ENCODE results near the gene CLEC4G. TPM values are rescaled to one million over a fixed set of nuclear protein-coding genes. Genes with fewer than 3 reads are reported as not detected.

The CLEC4G gene
- total RNA-seq, 1 experiment from 2014 or later = 0.55 TPM

DNA sequence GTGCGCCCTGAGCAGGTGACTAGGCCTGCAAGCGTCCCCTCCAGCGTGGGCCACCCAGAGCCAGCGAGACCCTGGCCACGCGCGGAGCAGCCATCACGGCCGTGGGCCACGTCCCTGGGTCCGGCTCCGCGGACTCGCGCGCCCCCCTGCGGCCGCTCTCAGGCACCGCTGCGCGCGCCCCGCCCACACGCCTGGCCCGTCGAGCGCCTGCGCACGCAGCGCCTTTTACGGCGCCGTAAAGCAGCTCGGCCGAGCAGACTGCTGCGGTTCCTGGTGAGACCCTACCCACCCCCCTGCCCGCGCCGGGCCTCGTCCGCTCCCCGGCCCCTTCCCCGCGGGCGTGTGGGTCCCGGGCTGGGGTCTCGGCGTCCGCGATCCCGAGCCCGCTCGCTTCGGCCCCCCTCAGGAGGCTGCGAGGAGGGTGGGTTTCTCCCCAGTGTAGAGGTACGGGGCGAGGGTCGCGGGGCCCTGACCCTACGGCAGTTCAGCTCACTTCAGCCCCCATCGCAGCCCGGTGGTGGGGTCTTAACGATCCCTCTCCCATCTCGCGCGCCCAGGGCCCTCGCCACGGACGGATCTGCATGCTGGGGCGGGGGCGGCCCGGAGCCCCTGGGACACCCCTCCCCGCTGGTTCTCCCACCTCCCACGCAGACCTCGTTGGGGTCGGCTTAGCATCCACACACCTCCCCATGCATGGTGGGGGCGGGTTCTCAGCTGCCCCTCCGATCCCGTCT lies 51.1 kb downstream of the CLEC4G start, which contains the start of gene TRAPPC5 (continued):
- TF ChIP-seq GRHL2 (CRISPR knock-in tag; IDR thresholded peaks at IDR 0.05; ENCODE audit: insufficient replicate concordance, severe bottlenecking) = no peak
- TF ChIP-seq, protein P1, sequence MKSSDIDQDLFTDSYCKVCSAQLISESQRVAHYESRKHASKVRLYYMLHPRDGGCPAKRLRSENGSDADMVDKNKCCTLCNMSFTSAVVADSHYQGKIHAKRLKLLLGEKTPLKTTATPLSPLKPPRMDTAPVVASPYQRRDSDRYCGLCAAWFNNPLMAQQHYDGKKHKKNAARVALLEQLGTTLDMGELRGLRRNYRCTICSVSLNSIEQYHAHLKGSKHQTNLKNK (CRISPR knock-in tag; IDR thresholded peaks at IDR 0.05) = no peak

DNA sequence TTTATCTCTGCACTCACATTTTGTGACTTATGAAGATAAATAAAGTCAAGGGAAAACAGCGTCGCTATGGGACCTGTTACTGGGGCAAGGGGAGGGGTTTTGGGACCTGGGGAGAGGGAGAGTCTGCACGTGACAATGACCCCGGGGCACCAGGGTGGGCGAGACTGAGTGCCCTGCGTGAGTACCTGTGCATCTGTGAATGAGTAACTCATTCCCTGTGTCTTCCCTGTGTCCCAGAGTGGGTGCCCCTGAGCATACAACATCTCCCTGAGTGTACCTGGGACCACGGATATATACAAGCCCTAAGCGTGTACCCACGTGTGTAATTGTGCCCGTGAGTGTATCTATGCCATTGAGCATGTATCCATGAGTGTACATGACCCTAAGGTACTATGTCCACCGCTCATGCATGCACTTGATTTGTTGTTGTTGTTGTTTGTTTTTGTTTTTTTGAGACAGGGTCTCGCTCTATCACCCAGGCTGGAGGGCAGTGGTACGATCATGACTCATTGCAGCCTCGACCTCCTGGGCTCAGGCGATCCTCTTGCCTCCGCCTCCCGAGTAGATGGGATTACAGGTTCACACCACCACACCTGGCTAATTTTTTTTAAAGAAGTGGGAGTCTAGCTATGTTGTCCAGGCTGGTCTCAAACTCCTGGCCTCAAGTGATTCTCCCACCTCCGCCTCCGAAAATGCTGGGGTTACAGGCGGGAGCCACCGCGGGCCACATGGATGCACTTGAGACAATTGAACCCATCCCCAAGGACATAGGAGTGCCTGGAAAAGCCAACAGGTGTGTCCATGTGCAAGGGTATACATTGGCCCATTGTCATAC lies 51.9 kb downstream of the CLEC4G start:
- Mint-ChIP-seq H3K4me3 (peak overlapping the region; percentile 57), H3K27ac (no peak overlapping the region), H3K27me3 (ENCODE audit: low read depth) (peaks cover 39% of the 10 kb centered on the region), H3K4me1 (peaks cover 9% of the 10 kb centered on the region), H3K36me3 (peaks cover 11% of the 10 kb centered on the region), H3K9me3 (no peaks in the 10 kb centered on the region)
- TF ChIP-seq EMX1 (CRISPR knock-in tag; IDR thresholded peaks at IDR 0.05) (no peak), NFE2L1 (CRISPR knock-in tag; IDR thresholded peaks at IDR 0.05) (no peak), NFYB (CRISPR knock-in tag; conservative IDR thresholded peaks at IDR 0.05; ENCODE audit: low read depth) (no peak), ZNF423 (CRISPR knock-in tag; IDR thresholded peaks at IDR 0.05) (no peak), IRF2 (CRISPR knock-in tag; IDR thresholded peaks at IDR 0.05; ENCODE audit: borderline replicate concordance, low read depth) (no peak), NR1H2 (CRISPR knock-in tag; IDR thresholded peaks at IDR 0.05) (no peak), SP1 (CRISPR knock-in tag; conservative IDR thresholded peaks at IDR 0.05) (no peak), CREB1 (CRISPR knock-in tag; IDR thresholded peaks at IDR 0.05) (no peak), ZNF121 (CRISPR knock-in tag; IDR thresholded peaks at IDR 0.05) (no peak), ESRRA (CRISPR knock-in tag; IDR thresholded peaks at IDR 0.05; ENCODE audit: borderline replicate concordance) (no peak), CBFB (CRISPR knock-in tag; IDR thresholded peaks at IDR 0.05; ENCODE audit: low read depth) (no peak), ZNF317 (CRISPR knock-in tag; IDR thresholded peaks at IDR 0.05; ENCODE audit: borderline replicate concordance, low read depth) (no peak)
- TF ChIP-seq, protein P2, sequence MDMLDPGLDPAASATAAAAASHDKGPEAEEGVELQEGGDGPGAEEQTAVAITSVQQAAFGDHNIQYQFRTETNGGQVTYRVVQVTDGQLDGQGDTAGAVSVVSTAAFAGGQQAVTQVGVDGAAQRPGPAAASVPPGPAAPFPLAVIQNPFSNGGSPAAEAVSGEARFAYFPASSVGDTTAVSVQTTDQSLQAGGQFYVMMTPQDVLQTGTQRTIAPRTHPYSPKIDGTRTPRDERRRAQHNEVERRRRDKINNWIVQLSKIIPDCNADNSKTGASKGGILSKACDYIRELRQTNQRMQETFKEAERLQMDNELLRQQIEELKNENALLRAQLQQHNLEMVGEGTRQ (CRISPR knock-in tag; IDR thresholded peaks at IDR 0.05) = no peak
- TF ChIP-seq, protein P3, sequence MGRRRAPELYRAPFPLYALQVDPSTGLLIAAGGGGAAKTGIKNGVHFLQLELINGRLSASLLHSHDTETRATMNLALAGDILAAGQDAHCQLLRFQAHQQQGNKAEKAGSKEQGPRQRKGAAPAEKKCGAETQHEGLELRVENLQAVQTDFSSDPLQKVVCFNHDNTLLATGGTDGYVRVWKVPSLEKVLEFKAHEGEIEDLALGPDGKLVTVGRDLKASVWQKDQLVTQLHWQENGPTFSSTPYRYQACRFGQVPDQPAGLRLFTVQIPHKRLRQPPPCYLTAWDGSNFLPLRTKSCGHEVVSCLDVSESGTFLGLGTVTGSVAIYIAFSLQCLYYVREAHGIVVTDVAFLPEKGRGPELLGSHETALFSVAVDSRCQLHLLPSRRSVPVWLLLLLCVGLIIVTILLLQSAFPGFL (CRISPR knock-in tag; IDR thresholded peaks at IDR 0.05; ENCODE audit: borderline replicate concordance) = no peak
- TF ChIP-seq, protein P4, sequence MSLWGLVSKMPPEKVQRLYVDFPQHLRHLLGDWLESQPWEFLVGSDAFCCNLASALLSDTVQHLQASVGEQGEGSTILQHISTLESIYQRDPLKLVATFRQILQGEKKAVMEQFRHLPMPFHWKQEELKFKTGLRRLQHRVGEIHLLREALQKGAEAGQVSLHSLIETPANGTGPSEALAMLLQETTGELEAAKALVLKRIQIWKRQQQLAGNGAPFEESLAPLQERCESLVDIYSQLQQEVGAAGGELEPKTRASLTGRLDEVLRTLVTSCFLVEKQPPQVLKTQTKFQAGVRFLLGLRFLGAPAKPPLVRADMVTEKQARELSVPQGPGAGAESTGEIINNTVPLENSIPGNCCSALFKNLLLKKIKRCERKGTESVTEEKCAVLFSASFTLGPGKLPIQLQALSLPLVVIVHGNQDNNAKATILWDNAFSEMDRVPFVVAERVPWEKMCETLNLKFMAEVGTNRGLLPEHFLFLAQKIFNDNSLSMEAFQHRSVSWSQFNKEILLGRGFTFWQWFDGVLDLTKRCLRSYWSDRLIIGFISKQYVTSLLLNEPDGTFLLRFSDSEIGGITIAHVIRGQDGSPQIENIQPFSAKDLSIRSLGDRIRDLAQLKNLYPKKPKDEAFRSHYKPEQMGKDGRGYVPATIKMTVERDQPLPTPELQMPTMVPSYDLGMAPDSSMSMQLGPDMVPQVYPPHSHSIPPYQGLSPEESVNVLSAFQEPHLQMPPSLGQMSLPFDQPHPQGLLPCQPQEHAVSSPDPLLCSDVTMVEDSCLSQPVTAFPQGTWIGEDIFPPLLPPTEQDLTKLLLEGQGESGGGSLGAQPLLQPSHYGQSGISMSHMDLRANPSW (CRISPR knock-in tag; conservative IDR thresholded peaks at IDR 0.05; ENCODE audit: low read depth) = no peak
- TF ChIP-seq, protein P5, sequence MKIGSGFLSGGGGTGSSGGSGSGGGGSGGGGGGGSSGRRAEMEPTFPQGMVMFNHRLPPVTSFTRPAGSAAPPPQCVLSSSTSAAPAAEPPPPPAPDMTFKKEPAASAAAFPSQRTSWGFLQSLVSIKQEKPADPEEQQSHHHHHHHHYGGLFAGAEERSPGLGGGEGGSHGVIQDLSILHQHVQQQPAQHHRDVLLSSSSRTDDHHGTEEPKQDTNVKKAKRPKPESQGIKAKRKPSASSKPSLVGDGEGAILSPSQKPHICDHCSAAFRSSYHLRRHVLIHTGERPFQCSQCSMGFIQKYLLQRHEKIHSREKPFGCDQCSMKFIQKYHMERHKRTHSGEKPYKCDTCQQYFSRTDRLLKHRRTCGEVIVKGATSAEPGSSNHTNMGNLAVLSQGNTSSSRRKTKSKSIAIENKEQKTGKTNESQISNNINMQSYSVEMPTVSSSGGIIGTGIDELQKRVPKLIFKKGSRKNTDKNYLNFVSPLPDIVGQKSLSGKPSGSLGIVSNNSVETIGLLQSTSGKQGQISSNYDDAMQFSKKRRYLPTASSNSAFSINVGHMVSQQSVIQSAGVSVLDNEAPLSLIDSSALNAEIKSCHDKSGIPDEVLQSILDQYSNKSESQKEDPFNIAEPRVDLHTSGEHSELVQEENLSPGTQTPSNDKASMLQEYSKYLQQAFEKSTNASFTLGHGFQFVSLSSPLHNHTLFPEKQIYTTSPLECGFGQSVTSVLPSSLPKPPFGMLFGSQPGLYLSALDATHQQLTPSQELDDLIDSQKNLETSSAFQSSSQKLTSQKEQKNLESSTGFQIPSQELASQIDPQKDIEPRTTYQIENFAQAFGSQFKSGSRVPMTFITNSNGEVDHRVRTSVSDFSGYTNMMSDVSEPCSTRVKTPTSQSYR (CRISPR knock-in tag; IDR thresholded peaks at IDR 0.05) = no peak
- TF ChIP-seq, protein P6, sequence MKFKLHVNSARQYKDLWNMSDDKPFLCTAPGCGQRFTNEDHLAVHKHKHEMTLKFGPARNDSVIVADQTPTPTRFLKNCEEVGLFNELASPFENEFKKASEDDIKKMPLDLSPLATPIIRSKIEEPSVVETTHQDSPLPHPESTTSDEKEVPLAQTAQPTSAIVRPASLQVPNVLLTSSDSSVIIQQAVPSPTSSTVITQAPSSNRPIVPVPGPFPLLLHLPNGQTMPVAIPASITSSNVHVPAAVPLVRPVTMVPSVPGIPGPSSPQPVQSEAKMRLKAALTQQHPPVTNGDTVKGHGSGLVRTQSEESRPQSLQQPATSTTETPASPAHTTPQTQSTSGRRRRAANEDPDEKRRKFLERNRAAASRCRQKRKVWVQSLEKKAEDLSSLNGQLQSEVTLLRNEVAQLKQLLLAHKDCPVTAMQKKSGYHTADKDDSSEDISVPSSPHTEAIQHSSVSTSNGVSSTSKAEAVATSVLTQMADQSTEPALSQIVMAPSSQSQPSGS (CRISPR knock-in tag; IDR thresholded peaks at IDR 0.05; ENCODE audit: borderline replicate concordance, low read depth) = no peak
- TF ChIP-seq, protein P7, sequence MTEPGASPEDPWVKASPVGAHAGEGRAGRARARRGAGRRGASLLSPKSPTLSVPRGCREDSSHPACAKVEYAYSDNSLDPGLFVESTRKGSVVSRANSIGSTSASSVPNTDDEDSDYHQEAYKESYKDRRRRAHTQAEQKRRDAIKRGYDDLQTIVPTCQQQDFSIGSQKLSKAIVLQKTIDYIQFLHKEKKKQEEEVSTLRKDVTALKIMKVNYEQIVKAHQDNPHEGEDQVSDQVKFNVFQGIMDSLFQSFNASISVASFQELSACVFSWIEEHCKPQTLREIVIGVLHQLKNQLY (CRISPR knock-in tag; IDR thresholded peaks at IDR 0.05) = no peak
- TF ChIP-seq, protein P8, sequence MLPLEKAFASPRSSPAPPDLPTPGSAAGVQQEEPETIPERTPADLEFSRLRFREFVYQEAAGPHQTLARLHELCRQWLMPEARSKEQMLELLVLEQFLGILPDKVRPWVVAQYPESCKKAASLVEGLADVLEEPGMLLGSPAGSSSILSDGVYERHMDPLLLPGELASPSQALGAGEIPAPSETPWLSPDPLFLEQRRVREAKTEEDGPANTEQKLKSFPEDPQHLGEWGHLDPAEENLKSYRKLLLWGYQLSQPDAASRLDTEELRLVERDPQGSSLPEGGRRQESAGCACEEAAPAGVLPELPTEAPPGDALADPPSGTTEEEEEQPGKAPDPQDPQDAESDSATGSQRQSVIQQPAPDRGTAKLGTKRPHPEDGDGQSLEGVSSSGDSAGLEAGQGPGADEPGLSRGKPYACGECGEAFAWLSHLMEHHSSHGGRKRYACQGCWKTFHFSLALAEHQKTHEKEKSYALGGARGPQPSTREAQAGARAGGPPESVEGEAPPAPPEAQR (CRISPR knock-in tag; IDR thresholded peaks at IDR 0.05) = no peak
- DNase-seq (ENCODE audit: low spot score) = no peak
- CTCF ChIA-PET = interaction anchor here (0.8 to 2.7 kb wide), 51 partner anchors 9 to 326 kb away, joined by 3 to 99 read pairs (median 8); partner anchors contain the start of genes CAMSAP3, CD209, PET100 and PNPLA6
- ATAC-seq = peak; percentile 13
- POLR2A ChIA-PET = interaction anchor here (0.7 to 1.3 kb wide), 2 partner anchors 111 to 120 kb away, joined by 3 read pairs; no protein-coding TSS in a partner anchor
